A549 treated with AZD2906 at 1 μM for 4 hours (cell line): ENCODE results near the gene FBXO5. TPM values are rescaled to one million over a fixed set of nuclear protein-coding genes. Genes with fewer than 3 reads are reported as not detected.

ENCODE experiments used
- total RNA-seq: library from RNA; stranded (reverse); fragments of 200-300 nt; extraction: Qiagen RNA extraction; gene quantifications from 5 replicates; pipeline ENCODE4 v1.2.3, GENCODE V29; 2022

FBXO5 gene, protein sequence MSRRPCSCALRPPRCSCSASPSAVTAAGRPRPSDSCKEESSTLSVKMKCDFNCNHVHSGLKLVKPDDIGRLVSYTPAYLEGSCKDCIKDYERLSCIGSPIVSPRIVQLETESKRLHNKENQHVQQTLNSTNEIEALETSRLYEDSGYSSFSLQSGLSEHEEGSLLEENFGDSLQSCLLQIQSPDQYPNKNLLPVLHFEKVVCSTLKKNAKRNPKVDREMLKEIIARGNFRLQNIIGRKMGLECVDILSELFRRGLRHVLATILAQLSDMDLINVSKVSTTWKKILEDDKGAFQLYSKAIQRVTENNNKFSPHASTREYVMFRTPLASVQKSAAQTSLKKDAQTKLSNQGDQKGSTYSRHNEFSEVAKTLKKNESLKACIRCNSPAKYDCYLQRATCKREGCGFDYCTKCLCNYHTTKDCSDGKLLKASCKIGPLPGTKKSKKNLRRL
- 18.8 to 24.5 TPM (median 19.0 TPM) in 5 replicates for total RNA-seq

DNA sequence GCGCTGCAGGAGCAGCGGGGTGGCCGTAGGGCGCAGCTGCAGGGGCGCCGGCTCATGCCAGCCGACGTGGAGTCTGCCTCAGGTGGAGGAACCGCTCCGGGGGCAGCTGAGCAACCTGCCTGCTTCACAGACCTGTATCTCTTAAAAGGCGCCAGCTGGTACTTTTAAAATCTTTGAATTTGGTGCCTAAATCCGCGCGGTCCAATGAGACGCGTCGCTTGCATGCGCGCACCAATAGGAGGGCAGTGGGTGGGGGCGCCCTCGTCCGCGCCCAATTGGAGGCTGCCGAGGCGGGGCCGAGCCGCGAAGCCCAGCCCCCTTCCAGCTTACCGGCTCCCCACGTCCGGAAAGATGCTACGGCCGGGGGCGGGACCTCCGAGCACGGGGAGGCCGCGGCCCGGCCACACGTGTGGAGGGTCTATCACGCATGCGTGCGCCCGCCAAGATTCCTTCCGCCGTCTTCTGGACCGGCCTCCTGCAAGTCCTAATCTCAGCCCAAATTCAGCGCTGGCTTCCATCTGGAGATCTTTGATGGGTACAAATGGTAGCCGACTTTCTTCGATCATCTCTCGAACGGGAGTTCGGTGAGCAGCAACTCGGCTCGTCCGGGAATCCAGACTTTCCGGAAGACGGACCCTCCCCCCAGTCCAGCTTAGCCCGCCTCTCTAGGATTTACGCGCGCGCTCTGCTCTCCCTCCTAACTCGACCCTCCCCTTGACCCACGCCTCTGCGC is at the start of gene FBXO5:
TSS of gene FBXO5 (minus strand) at position 138 of the 733 bp plus-strand sequence. CDS start at position 56, 82 bp downstream.

GRCh38 chr6:153002613-153003365 is 19.9 kb upstream of the FBXO5 start, which contains the start of gene MTRF1L:
Gene MTRF1L, minus strand, starts transcription at chr6:153002709. Its CDS starts 24 bp downstream, at chr6:153002685.

Other genes with a start within 250 kb of the FBXO5 start
- not detected in 5 replicates for gene VIP, start 232.2 kb downstream of the FBXO5 start, total RNA-seq
- 14.2 to 16.1 TPM (median 14.8 TPM) in 5 replicates for gene MTRF1L, start 19.7 kb upstream of the FBXO5 start, total RNA-seq
- 4.7 to 6.3 TPM (median 5.8 TPM) in 5 replicates for gene RGS17, start 148.2 kb upstream of the FBXO5 start, total RNA-seq